Measurements from ENCODE around the gene KRAS. TPM values are rescaled to one million over a fixed set of nuclear protein-coding genes. Genes with fewer than 3 reads are reported as not detected.

KRAS gene
- total and polyA plus RNA-seq, 2 of the 13 experiments (the other 11 are each of a cell fraction or from before 2014, with no cell fraction given) = 6.5 to 9.8 TPM

GRCh38 chr12:25195056-25195971 lies 55.4 kb downstream of the KRAS start, which contains the start of the genes DNAI7 and ETFRF1 (continued):
- TF ChIP-seq ZNF740 (CRISPR knock-in tag; IDR thresholded peaks at IDR 0.05) (no peak), ZNF580 (CRISPR knock-in tag; IDR thresholded peaks at IDR 0.05; ENCODE audit: borderline replicate concordance, low read depth) (no peak), ARID4A (CRISPR knock-in tag; IDR thresholded peaks at IDR 0.05; ENCODE audit: borderline replicate concordance) (peak; percentile 91), MZF1 (CRISPR knock-in tag; IDR thresholded peaks at IDR 0.05; ENCODE audit: borderline replicate concordance) (no peak), SMARCC2 (IDR thresholded peaks at IDR 0.05) (no peak), ZNF800 (CRISPR knock-in tag; IDR thresholded peaks at IDR 0.05) (no peak), ZC3H13 (CRISPR knock-in tag; IDR thresholded peaks at IDR 0.05) (no peak), HHEX (CRISPR knock-in tag; IDR thresholded peaks at IDR 0.05) (no peak), ZNF792 (CRISPR knock-in tag; IDR thresholded peaks at IDR 0.05) (peak; percentile 44; the same call in 1 of the 2 replicates), XRCC5 (optimal IDR thresholded peaks at IDR 0.05; ENCODE audit: low read length) (peak; percentile 36), JUNB (CRISPR knock-in tag; IDR thresholded peaks at IDR 0.05; ENCODE audit: borderline replicate concordance) (no peak), ZSCAN31 (CRISPR knock-in tag; IDR thresholded peaks at IDR 0.05; ENCODE audit: low read depth) (peak; percentile 44; the same call in 1 of the 2 replicates), TAF1 (CRISPR knock-in tag; IDR thresholded peaks at IDR 0.05) (peak; percentile 83), ONECUT2 (CRISPR knock-in tag; IDR thresholded peaks at IDR 0.05) (no peak), ZBTB7B (CRISPR knock-in tag; IDR thresholded peaks at IDR 0.05) (no peak), NBN (conservative IDR thresholded peaks at IDR 0.05) (no peak), ZNF687 (CRISPR knock-in tag; IDR thresholded peaks at IDR 0.05) (peak; percentile 92), EP300 (IDR thresholded peaks at IDR 0.05; ENCODE audit: low read depth in 2 of 2, low read length in 2 of 2) (no peak), EP300 (CRISPR knock-in tag; IDR thresholded peaks at IDR 0.05; ENCODE audit: borderline replicate concordance) (no peak)
